T-helper 2 cell treated with Interferon-gamma antibody and Interleukin-4, amounts not matched to agents 5 μg/mL and 100 μg/mL, for 36 hours (primary cell): ENCODE results near the gene REV3L.

ENCODE experiments used
- DNase-seq: peaks from one replicate; pipeline ENCODE4 v3.0.0; 2021; ENCODE audit warnings: low spot score
- H3K27ac Mint-ChIP-seq: one replicate; pipeline ENCODE4 v1.8.0; 2021; ENCODE audit warnings: mild to moderate bottlenecking, mixed read lengths
- H3K27me3 Mint-ChIP-seq: one replicate; pipeline ENCODE4 v1.8.0; 2021; ENCODE audit warnings: low read depth, mixed read lengths
- H3K36me3 Mint-ChIP-seq: one replicate; pipeline ENCODE4 v1.8.0; 2021; ENCODE audit warnings: low read depth, mixed read lengths
- H3K4me1 Mint-ChIP-seq: one replicate; pipeline ENCODE4 v1.8.0; 2021; ENCODE audit warnings: low read depth, mixed read lengths
- H3K4me3 Mint-ChIP-seq: one replicate; pipeline ENCODE4 v1.8.0; 2022; ENCODE audit warnings: mild to moderate bottlenecking, moderate library complexity, mixed read lengths
- H3K9me3 Mint-ChIP-seq: one replicate; pipeline ENCODE4 v1.8.0; 2021; ENCODE audit warnings: mixed read lengths

REV3L gene

GRCh38 chr6:111250791-111251354 lies 232.1 kb downstream of the REV3L start:
- no peak for DNase-seq
- H3K36me3 Mint-ChIP-seq: no peaks in the 10 kb centered on the region

More at GRCh38 chr6:111250791-111251354, 232.1 kb downstream of the REV3L start:
- H3K4me1 Mint-ChIP-seq: no peaks in the 10 kb centered on the region
- no peaks in the 10 kb centered on the region for H3K9me3 Mint-ChIP-seq
- no peak overlapping the region for H3K27ac Mint-ChIP-seq
- peaks cover 29% of the 10 kb centered on the region for H3K27me3 Mint-ChIP-seq
- no peak overlapping the region for H3K4me3 Mint-ChIP-seq
